ENCODE data around the gene IGFN1. TPM values are rescaled to one million over a fixed set of nuclear protein-coding genes. Genes with fewer than 3 reads are reported as not detected.

The IGFN1 gene
- total RNA-seq, 1 experiment from 2014 or later, result 0.04 TPM

- no peak for ATAC-seq
- ChIA-PET CTCF (interaction anchor here (1.1 kb wide), 1 partner anchor 9 kb away, joined by 3 read pairs; no protein-coding TSS in a partner anchor), POLR2A (ENCODE audit: unreplicated experiment) (interaction anchor here (0.6 kb wide), 1 partner anchor 218 kb away, joined by 3 read pairs; no protein-coding TSS in a partner anchor)
- no peak for DNase-seq
- no peak overlapping the region for H3K4me3 ChIP-seq (ENCODE audit: low read length)
- H3K9me3 ChIP-seq (ENCODE audit: low read length), result no peaks in the 10 kb centered on the region
- no peak overlapping the region for H3K4me2 ChIP-seq (ENCODE audit: low read length)
- H3K9me2 ChIP-seq (replicated peaks; ENCODE audit: low read length), result no peaks in the 10 kb centered on the region
- no peaks in the 10 kb centered on the region for H4K20me1 ChIP-seq (ENCODE audit: low read length)
- intact Hi-C loops (cut with micrococcal nuclease), result no loop called here
- H3F3A ChIP-seq (ENCODE audit: low read length, unreplicated experiment), result peaks cover 9% of the 10 kb centered on the region
- TF ChIP-seq EZH2phosphoT487 (IDR thresholded peaks at IDR 0.05; ENCODE audit: borderline replicate concordance, low read length), result no peak
- no peak for TF ChIP-seq CTCF (conservative IDR thresholded peaks at IDR 0.05; ENCODE audit: low read depth, low read length)
- no peak for TF ChIP-seq EZH2 (IDR thresholded peaks at IDR 0.05; ENCODE audit: low read length, unreplicated experiment)
- BruUV-seq (replicated peaks), result no TSS peak
- H3K4me1 ChIP-seq (ENCODE audit: insufficient read depth, low read length), result peaks cover 21% of the 10 kb centered on the region
- no peaks in the 10 kb centered on the region for H3K79me2 ChIP-seq (ENCODE audit: low read length)
- H3K9ac ChIP-seq (ENCODE audit: low read length), result no peak overlapping the region
- no peak overlapping the region for H3K27ac ChIP-seq (ENCODE audit: low read length)
- H3K36me3 ChIP-seq (ENCODE audit: low read depth, low read length), result no peaks in the 10 kb centered on the region
- H2AFZ ChIP-seq (ENCODE audit: low read length), result no peak overlapping the region
- no peaks in the 10 kb centered on the region for H3K27me3 ChIP-seq (ENCODE audit: low read length)
These were observed 35.5 kb downstream of the IGFN1 start for GRCh38 chr1:201226178-201226514.

GRCh38 chr1:201226859-201227488 is 36.4 kb downstream of the IGFN1 start:
- Histone ChIP-seq H2AFZ (ENCODE audit: low read length) (no peak overlapping the region), H3K4me3 (ENCODE audit: low read length) (no peak overlapping the region), H3K79me2 (ENCODE audit: low read length) (no peaks in the 10 kb centered on the region), H4K20me1 (ENCODE audit: low read length) (no peaks in the 10 kb centered on the region), H3K4me1 (ENCODE audit: insufficient read depth, low read length) (peaks cover 21% of the 10 kb centered on the region), H3K36me3 (ENCODE audit: low read depth, low read length) (no peaks in the 10 kb centered on the region), H3K4me2 (ENCODE audit: low read length) (no peak overlapping the region), H3K27me3 (ENCODE audit: low read length) (no peaks in the 10 kb centered on the region), H3K9ac (ENCODE audit: low read length) (no peak overlapping the region), H3K9me3 (ENCODE audit: low read length) (no peaks in the 10 kb centered on the region), H3F3A (ENCODE audit: low read length, unreplicated experiment) (peaks cover 9% of the 10 kb centered on the region), H3K27ac (ENCODE audit: low read length) (no peak overlapping the region), H3K9me2 (replicated peaks; ENCODE audit: low read length) (no peaks in the 10 kb centered on the region)
- TF ChIP-seq EZH2phosphoT487 (IDR thresholded peaks at IDR 0.05; ENCODE audit: borderline replicate concordance, low read length) (no peak), CTCF (conservative IDR thresholded peaks at IDR 0.05; ENCODE audit: low read depth, low read length) (no peak), EZH2 (IDR thresholded peaks at IDR 0.05; ENCODE audit: low read length, unreplicated experiment) (no peak)
- intact Hi-C loops (cut with micrococcal nuclease), result no loop called here
- no TSS peak for BruUV-seq (replicated peaks)
- POLR2A ChIA-PET (ENCODE audit: unreplicated experiment), result no interaction called here
- CTCF ChIA-PET, result interaction anchor here (0.7 to 1.1 kb wide), 2 partner anchors 9 to 137 kb away, joined by 3 read pairs; no protein-coding TSS in a partner anchor
- no peak for ATAC-seq
- no peak for DNase-seq
